GM13977 (cell line): ENCODE results near the gene TENT4A.

Source experiments
- DNase-seq: peaks from one replicate; pipeline ENCODE4 v3.0.0; 2012; ENCODE audit warnings: low spot score
- CTCF ChIP-seq: IDR thresholded peaks from 2 replicates; pipeline ENCODE4 v1.5.1; 2012; ENCODE audit warnings: mild to moderate bottlenecking, control low read depth; ENCODE audit not compliant: insufficient read depth; ENCODE audit errors: extremely low read depth, missing control alignments
- in situ Hi-C: fragments of 300-500 bp; cut with MboI; formaldehyde crosslinking; loops from one replicate; pipeline ENCODE4 v1.12.0; 2022; ENCODE audit warnings: low sequenced_read_pairs, low pct_unique_long_range_greater_than_20kb, mixed read lengths, inconsistent platforms; ENCODE audit not compliant: unreplicated experiment

The TENT4A gene

GRCh38 chr5:6786786-6787495 lies 73.7 kb downstream of the TENT4A start:
- in situ Hi-C loops = no loop called here
- TF ChIP-seq CTCF = no peak

GRCh38 chr5:6787941-6788340 lies 74.7 kb downstream of the TENT4A start:
- no peak for TF ChIP-seq CTCF
- no peak for DNase-seq
- in situ Hi-C loops = no loop called here

More at GRCh38 chr5:6786786-6787495, 73.7 kb downstream of the TENT4A start:
- DNase-seq = no peak

- DNase-seq = no peak
- in situ Hi-C loops = no loop called here
- TF ChIP-seq CTCF = no peak
Measured at GRCh38 chr5:6788439-6788838, 75.2 kb downstream of the TENT4A start.

GRCh38 chr5:6788956-6789649 lies 75.9 kb downstream of the TENT4A start:
- DNase-seq = no peak
- in situ Hi-C loops = no loop called here

GRCh38 chr5:6790346-6790865 lies 77.2 kb downstream of the TENT4A start:
- in situ Hi-C loops = no loop called here
- no peak for DNase-seq
- TF ChIP-seq CTCF = no peak

More at GRCh38 chr5:6788956-6789649, 75.9 kb downstream of the TENT4A start:
- no peak for TF ChIP-seq CTCF

GRCh38 chr5:6791031-6791430 lies 77.8 kb downstream of the TENT4A start:
- in situ Hi-C loops = no loop called here
- no peak for TF ChIP-seq CTCF
- no peak for DNase-seq
